GM18951 (cell line): ENCODE results near the gene OR4K5.
"Not testable (repeated sequence)": the region's sequence is repeated elsewhere in the genome, so short reads cannot be mapped to it uniquely, and the experiment has no call there.

Source experiments
- POLR2A ChIP-seq: IDR thresholded peaks from 4 replicates; pipeline ENCODE4 v1.6.1; 2011; ENCODE audit warnings: mild to moderate bottlenecking; ENCODE audit not compliant: insufficient read length, insufficient read depth; ENCODE audit errors: extremely low read depth
- in situ Hi-C: fragments of 300-500 bp; cut with MboI; formaldehyde crosslinking; loops from one replicate; pipeline ENCODE4 v1.12.0; 2022; ENCODE audit warnings: low sequenced_read_pairs, mixed read lengths, inconsistent platforms; ENCODE audit not compliant: unreplicated experiment

OR4K5 gene

GRCh38 chr14:19947413-19948090, 27.1 kb downstream of the OR4K5 start:
- no peak for TF ChIP-seq POLR2A
- in situ Hi-C loops = no loop called here

DNA sequence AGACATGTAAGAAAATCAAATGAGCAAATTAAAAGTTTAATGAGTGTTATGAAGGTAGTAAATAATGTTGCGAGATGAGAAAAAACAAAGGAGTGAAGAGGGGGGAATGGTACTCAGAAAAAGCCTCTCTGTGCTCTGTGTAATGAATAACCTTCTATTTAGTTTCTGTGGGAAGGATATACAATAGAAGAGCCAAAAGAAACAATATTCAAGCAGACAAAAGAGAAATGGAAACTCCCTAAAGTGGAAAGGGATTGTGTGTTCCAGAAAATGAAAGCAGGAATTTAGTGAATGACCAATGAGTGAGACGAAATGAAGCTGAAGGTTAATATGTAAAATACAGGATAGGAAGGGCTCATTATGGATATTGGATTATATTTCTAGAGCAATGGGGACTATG, 28.8 kb downstream of the OR4K5 start:
- no peak for TF ChIP-seq POLR2A
- in situ Hi-C loops = no loop called here

GRCh38 chr14:19969735-19970134, 49.3 kb downstream of the OR4K5 start:
- in situ Hi-C loops = not testable (repeated sequence)
